Stimulated activated CD4-positive, alpha-beta T cell treated with anti-CD3 and anti-CD28 coated beads, Interleukin-15, amount 100 ng/mL, for 24 hours (primary cell): ENCODE results near the gene METAP1.
A peak's percentile ranks its signal among the peaks of the same experiment; 100 is the strongest.
"Not testable (repeated sequence)": the region's sequence is repeated elsewhere in the genome, so short reads cannot be mapped to it uniquely, and the experiment has no call there.

ENCODE experiments used
- DNase-seq: peaks from one replicate; pipeline ENCODE4 v3.0.0-alpha.2; 2020

Gene METAP1

GRCh38 chr4:99061048-99061700, 65.7 kb downstream of the METAP1 start:
- DNase-seq: no peak

- DNase-seq: no peak
These were observed 66.6 kb downstream of the METAP1 start for GRCh38 chr4:99062120-99062519.

- not testable (repeated sequence) for DNase-seq
These were observed 70.0 kb downstream of the METAP1 start for GRCh38 chr4:99065521-99065920.

GRCh38 chr4:99067617-99068016, 72.1 kb downstream of the METAP1 start:
- no peak for DNase-seq

GRCh38 chr4:99071159-99071558, 75.6 kb downstream of the METAP1 start:
- DNase-seq: no peak

- no peak for DNase-seq
These were observed 79.3 kb downstream of the METAP1 start for GRCh38 chr4:99074816-99075215.

GRCh38 chr4:99076292-99076976, 80.9 kb downstream of the METAP1 start:
- DNase-seq: no peak

- DNase-seq: no peak
These were observed 81.7 kb downstream of the METAP1 start for GRCh38 chr4:99077177-99077576.

GRCh38 chr4:99078336-99078735, 82.8 kb downstream of the METAP1 start:
- no peak for DNase-seq

GRCh38 chr4:99078931-99079624, 83.6 kb downstream of the METAP1 start:
- no peak for DNase-seq

- no peak for DNase-seq
These were observed 84.2 kb downstream of the METAP1 start for GRCh38 chr4:99079625-99080295.

GRCh38 chr4:99080869-99081268, 85.3 kb downstream of the METAP1 start:
- DNase-seq: not testable (repeated sequence)

- DNase-seq: no peak
These were observed 86.7 kb downstream of the METAP1 start for GRCh38 chr4:99082192-99082591.

GRCh38 chr4:99084595-99084994, 89.1 kb downstream of the METAP1 start:
- DNase-seq: no peak

- peak; percentile 23 for DNase-seq
These were observed 92.5 kb downstream of the METAP1 start for GRCh38 chr4:99088023-99088449.

- peak; percentile 93 for DNase-seq
These were observed 93.2 kb downstream of the METAP1 start, which contains the start of gene ADH5 for GRCh38 chr4:99088481-99089365. ADH5 (minus strand) TSS chr4:99088788; CDS start chr4:99088700, 88 bp downstream.

- DNase-seq: no peak
These were observed 95.1 kb downstream of the METAP1 start for GRCh38 chr4:99090481-99091215.

- DNase-seq: no peak
These were observed 95.7 kb downstream of the METAP1 start for GRCh38 chr4:99091216-99091575.

GRCh38 chr4:99091841-99092240, 96.3 kb downstream of the METAP1 start:
- DNase-seq: not testable (repeated sequence)

- DNase-seq: no peak
These were observed 103.8 kb downstream of the METAP1 start for GRCh38 chr4:99099311-99099710.

GRCh38 chr4:99099814-99100213, 104.3 kb downstream of the METAP1 start:
- DNase-seq: not testable (repeated sequence)

- no peak for DNase-seq
These were observed 105.4 kb downstream of the METAP1 start for GRCh38 chr4:99100876-99101275.
